K562 (cell line): ENCODE results near the gene OR51G2.

ENCODE experiments used
- BRF2 ChIP-seq: IDR thresholded peaks from 3 replicates; pipeline ENCODE4 v1.6.1; 2011; ENCODE audit warnings: borderline replicate concordance, mild to moderate bottlenecking; ENCODE audit not compliant: insufficient read length, insufficient read depth
- CREB5 ChIP-seq: fragments of 250-450 bp; sonication (Bioruptor Pico); IDR thresholded peaks from 2 replicates; pipeline ENCODE4 v1.5.0; 2020; ENCODE audit warnings: mild to moderate bottlenecking
- ELK1 ChIP-seq: sonication (generic); formaldehyde crosslinking; IDR thresholded peaks from 2 replicates; pipeline ENCODE4 v1.8.1; 2022; ENCODE audit warnings: missing genetic modification reagents
- KDM1A ChIP-seq, 2 experiments: fragments of 450-650 bp; IDR thresholded peaks; 2 replicates each; pipeline ENCODE4 v1.6.1; 2016; ENCODE audit warnings: mild to moderate bottlenecking in 2 of 2
- KLF6 ChIP-seq: fragments of 250-450 bp; sonication (Bioruptor Pico); IDR thresholded peaks from 2 replicates; pipeline ENCODE4 v1.4.0; 2020; ENCODE audit warnings: mild to moderate bottlenecking, moderate library complexity, borderline replicate concordance
- MAX ChIP-seq: sonication (generic); formaldehyde crosslinking; IDR thresholded peaks from 2 replicates; pipeline ENCODE4 v1.9.0; 2022; ENCODE audit warnings: mild to moderate bottlenecking, missing genetic modification reagents
- MAZ ChIP-seq, 2 experiments: fragments of 450-650 bp in 1 of 2; sonication (generic) in 1 of 2; formaldehyde crosslinking; IDR thresholded peaks in 1 of 2; conservative IDR thresholded peaks in 1 of 2; 2 replicates each; pipeline versions ENCODE4 v1.4.0 to v1.5.0; 2020; ENCODE audit warnings: mild to moderate bottlenecking in 1 of 2, missing genetic modification reagents in 1 of 2
- POLR2AphosphoS5 ChIP-seq: IDR thresholded peaks from 2 replicates; pipeline ENCODE4 v1.6.1; 2011; ENCODE audit warnings: mild to moderate bottlenecking, low read depth, low read length, moderate library complexity; ENCODE audit not compliant: control insufficient read depth, insufficient read depth
- TCF7L2 ChIP-seq: fragments of 150-350 bp; IDR thresholded peaks from 2 replicates; pipeline ENCODE4 v1.6.1; 2016; ENCODE audit warnings: low read depth, mild to moderate bottlenecking, low read length, moderate library complexity

GRCh38 chr11:4957396-4957795 lies 38.2 kb upstream of the OR51G2 start:
- TF ChIP-seq CREB5 (no peak), KLF6 (CRISPR knock-in tag) (no peak), MAZ (CRISPR knock-in tag; conservative IDR thresholded peaks at IDR 0.05 in 1 of 2, IDR thresholded peaks at IDR 0.05 in 1 of 2) (no peak), ELK1 (no peak), BRF2 (no peak), POLR2AphosphoS5 (no peak), TCF7L2 (no peak), KDM1A (IDR thresholded peaks at IDR 0.05) (no peak), MAX (no peak)
